ENCODE results near the gene ST3GAL2.
"Not testable (repeated sequence)": the region's sequence is repeated elsewhere in the genome, so short reads cannot be mapped to it uniquely, and the experiment has no call there.

ST3GAL2 gene

GRCh38 chr16:70380919-70381603, 57.8 kb downstream of the ST3GAL2 start:
- DNase-seq = peak; percentile 95 to 96

GRCh38 chr16:70380248-70380918, 58.5 kb downstream of the ST3GAL2 start:
- peak; percentile 82 to 83 for DNase-seq

- no peak for DNase-seq
Observed at GRCh38 chr16:70378869-70379493, 59.9 kb downstream of the ST3GAL2 start.

GRCh38 chr16:70377782-70378181, 61.1 kb downstream of the ST3GAL2 start:
- no peak for DNase-seq

- DNase-seq = no peak
Observed at GRCh38 chr16:70375636-70376611, 63.0 kb downstream of the ST3GAL2 start.

- DNase-seq = no peak
Observed at GRCh38 chr16:70374213-70374612, 64.7 kb downstream of the ST3GAL2 start.

- no peak for DNase-seq
Observed at GRCh38 chr16:70372921-70373728, 65.8 kb downstream of the ST3GAL2 start.

GRCh38 chr16:70370924-70371323, 68.0 kb downstream of the ST3GAL2 start:
- DNase-seq = no peak

- DNase-seq = peak; percentile 30 to 36
Observed at GRCh38 chr16:70370145-70370544, 68.8 kb downstream of the ST3GAL2 start.

GRCh38 chr16:70364399-70364798, 74.5 kb downstream of the ST3GAL2 start:
- DNase-seq = no peak

- DNase-seq = no peak
Observed at GRCh38 chr16:70359552-70359951, 79.3 kb downstream of the ST3GAL2 start.

GRCh38 chr16:70349783-70350182, 89.1 kb downstream of the ST3GAL2 start:
- no peak for DNase-seq

GRCh38 chr16:70348991-70349390, 89.9 kb downstream of the ST3GAL2 start:
- no peak for DNase-seq

- no peak for DNase-seq
Observed at GRCh38 chr16:70345840-70346239, 93.1 kb downstream of the ST3GAL2 start.

GRCh38 chr16:70342016-70342415, 96.9 kb downstream of the ST3GAL2 start:
- no peak for DNase-seq

GRCh38 chr16:70341600-70341999, 97.3 kb downstream of the ST3GAL2 start:
- no peak for DNase-seq

- DNase-seq = no peak
Observed at GRCh38 chr16:70337814-70338213, 101.1 kb downstream of the ST3GAL2 start.

GRCh38 chr16:70332728-70333127, 106.2 kb downstream of the ST3GAL2 start:
- DNase-seq = not testable (repeated sequence)

GRCh38 chr16:70331588-70332358, 107.1 kb downstream of the ST3GAL2 start:
- DNase-seq = peak; percentile 17 to 28

GRCh38 chr16:70331091-70331490, 107.8 kb downstream of the ST3GAL2 start:
- no peak for DNase-seq
